AG09319 (cell line): ENCODE data around the gene MTHFR.

ENCODE experiments used
- DNase-seq: peaks from one replicate; pipeline ENCODE4 v3.0.0-alpha.2; 2010; ENCODE audit warnings: low read depth; ENCODE audit errors: extremely low read depth
- TF ChIP-seq, protein P1 (sequence below): IDR thresholded peaks from 2 replicates; pipeline ENCODE4 v1.5.1; 2011; ENCODE audit warnings: low read depth, mild to moderate bottlenecking, inconsistent platforms, low read length, moderate library complexity

The MTHFR gene

DNA sequence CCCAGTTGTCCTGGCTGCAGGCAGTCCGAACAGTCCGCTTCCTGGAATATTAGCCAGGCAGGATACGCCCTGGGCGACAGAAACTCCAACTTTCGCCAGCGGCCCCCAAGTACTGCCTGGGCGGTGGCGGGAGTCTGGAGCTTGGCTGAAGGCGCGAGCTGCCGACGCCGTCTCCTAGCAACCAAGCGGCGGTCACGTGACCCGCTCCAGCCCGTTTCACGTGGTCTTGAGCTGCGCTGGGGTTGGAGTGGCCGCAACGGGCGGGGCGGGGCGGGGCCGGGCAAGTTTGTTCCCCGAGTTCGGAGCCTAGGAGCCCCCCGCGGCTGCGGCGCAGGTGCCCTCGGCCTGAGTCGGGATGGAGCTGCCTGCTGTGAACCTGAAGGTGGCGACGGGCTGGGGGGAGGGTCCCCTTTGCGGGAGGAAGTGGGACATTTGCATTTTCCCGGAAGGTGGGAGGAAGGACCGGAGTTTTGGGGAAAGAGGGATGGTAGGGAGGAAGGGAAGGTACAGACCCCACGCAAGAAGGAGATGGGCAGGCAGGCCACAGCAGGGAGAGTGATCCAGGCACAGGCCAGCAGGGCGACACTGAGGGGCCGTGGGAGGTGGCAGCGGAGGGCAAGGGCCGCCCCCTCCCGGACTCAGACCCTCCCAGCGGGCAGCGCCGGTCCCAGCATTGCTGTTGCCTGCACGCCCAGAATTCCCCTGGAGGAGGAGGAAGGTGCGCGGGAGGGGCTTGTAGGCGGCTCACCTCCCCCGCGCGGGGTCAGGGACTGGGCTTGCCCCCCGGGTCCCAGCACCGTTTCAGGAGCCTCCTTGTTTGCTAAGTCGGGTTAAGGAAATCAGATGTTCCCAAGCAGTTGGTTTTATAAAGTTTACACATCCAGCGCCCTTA lies 69.7 kb downstream of the MTHFR start, which contains the start of gene AGTRAP:
Gene AGTRAP, plus strand, starts transcription at position 283 of the 892 bp plus-strand sequence. Its CDS starts 73 bp downstream, at position 356.
- TF ChIP-seq, protein P1, sequence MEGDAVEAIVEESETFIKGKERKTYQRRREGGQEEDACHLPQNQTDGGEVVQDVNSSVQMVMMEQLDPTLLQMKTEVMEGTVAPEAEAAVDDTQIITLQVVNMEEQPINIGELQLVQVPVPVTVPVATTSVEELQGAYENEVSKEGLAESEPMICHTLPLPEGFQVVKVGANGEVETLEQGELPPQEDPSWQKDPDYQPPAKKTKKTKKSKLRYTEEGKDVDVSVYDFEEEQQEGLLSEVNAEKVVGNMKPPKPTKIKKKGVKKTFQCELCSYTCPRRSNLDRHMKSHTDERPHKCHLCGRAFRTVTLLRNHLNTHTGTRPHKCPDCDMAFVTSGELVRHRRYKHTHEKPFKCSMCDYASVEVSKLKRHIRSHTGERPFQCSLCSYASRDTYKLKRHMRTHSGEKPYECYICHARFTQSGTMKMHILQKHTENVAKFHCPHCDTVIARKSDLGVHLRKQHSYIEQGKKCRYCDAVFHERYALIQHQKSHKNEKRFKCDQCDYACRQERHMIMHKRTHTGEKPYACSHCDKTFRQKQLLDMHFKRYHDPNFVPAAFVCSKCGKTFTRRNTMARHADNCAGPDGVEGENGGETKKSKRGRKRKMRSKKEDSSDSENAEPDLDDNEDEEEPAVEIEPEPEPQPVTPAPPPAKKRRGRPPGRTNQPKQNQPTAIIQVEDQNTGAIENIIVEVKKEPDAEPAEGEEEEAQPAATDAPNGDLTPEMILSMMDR = no peak; the same call in 1 of the 2 replicates
- DNase-seq = peak; percentile 76
